ENCODE results near the gene SH2B2.
"Not testable (repeated sequence)": the region's sequence is repeated elsewhere in the genome, so short reads cannot be mapped to it uniquely, and the experiment has no call there.

Gene SH2B2

DNA sequence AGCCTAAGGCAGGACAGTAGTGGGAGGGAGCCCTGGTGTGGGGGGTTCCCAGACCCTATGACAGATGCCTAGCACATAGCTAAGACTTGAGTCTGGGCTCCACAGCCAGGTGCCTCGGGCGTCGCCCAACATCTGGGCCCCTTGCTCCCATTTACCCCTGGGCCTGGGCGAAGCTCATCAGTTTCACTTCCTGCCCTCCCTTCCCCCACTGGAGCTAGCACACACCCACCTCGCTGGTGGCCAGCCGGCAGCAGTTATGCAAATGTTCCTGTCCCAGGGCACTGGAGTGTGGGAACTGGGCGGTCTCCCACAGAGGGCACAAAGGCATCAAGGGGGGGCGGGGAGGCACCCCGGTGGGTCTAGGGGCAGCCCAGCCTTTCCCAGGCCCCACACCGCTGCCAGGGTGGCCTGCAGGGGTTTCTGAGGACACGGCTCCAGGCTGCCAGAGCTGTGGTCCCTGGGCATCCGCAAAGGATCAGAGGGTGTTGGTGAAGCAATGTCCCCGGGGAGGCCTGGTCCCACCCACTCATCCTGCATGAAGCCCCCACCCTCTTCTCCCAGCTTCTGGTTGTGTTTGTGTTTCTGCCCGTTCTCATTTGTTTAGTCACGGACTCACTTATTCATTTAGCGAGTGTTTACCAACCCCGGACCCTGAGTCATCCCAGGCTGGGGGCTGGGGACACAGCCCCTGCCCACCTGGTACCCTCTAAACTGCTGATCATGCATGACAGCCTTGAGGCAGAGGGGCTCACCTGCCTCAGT is 20.4 kb downstream of the SH2B2 start:
- DNase-seq (ENCODE audit: low spot score): peak; percentile 88

DNA sequence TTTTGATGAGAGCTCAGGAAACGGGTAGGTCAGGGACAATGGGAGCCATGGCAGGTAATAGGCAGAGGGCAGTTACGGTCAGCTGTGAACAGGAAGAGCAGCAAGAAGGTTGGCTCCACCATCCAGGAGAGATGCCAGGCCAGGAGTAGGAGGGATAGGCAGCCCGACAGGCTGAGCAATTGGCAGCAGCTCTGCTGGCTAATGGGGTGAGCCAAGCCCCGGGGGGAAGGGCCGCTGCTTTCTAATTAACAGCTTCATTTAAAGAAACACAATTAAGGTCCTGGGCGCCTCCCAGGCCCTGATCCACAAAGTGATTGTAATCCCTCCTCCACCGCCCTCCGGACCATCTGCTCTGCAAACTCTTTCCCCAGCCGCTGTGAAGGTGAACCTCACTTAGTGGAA is 23.7 kb downstream of the SH2B2 start:
- DNase-seq (ENCODE audit: low spot score): no peak

DNA sequence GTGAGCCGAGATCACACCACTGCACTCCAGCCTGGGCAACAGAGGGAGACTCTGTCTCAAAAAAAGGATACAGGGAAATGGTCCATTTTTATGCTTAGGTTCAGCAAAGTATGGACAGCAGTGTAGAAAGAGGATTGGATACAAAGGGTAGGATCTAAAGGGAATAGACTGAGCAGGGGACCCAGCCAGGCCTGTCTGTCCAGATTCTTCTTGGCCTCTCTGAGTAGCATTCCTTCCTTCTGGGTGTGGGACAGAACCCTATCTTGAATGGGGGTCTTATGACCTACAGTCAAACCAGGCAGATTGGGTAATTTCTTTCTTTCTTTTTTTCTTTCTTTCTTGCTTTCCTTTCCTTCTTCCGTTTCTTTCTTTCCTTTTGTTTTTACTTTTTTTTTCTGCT is 25.6 kb downstream of the SH2B2 start:
- DNase-seq (ENCODE audit: low spot score): no peak

DNA sequence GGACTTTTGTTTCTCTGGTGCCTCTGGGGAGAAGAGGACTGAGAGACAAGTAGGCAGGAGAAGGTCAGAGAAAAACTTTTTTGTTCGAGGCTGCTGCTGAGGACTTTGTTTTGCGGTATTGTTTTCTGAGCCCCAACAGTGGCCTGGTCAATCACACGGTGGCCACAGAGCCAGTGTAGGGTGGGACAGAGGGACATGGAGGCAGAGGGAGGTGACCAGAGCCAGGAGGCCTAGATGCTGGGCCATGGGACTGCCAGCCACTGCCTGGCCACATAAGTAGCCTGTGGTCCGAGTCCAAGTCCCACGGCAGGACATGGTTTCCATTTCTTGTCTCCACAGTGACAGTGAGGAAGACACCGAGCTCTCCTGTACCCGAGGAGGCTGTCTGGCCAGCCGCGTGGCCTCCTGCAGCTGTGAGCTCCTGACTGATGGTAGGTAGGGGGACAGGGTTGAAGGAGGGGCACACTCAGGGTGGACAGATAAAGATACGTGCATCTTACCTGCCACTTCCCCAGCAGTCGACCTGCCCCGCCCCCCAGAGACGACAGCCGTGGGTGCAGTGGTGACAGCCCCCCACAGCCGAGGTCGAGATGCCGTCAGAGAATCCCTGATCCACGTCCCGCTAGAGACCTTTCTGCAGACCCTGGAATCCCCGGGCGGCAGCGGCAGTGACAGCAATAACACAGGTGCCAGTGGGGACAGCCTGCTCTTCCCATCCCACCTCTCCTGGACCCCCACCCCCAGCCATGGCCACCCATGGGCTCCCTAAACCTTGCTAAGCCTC is 27.5 kb downstream of the SH2B2 start:
- DNase-seq (ENCODE audit: low spot score): no peak

DNA sequence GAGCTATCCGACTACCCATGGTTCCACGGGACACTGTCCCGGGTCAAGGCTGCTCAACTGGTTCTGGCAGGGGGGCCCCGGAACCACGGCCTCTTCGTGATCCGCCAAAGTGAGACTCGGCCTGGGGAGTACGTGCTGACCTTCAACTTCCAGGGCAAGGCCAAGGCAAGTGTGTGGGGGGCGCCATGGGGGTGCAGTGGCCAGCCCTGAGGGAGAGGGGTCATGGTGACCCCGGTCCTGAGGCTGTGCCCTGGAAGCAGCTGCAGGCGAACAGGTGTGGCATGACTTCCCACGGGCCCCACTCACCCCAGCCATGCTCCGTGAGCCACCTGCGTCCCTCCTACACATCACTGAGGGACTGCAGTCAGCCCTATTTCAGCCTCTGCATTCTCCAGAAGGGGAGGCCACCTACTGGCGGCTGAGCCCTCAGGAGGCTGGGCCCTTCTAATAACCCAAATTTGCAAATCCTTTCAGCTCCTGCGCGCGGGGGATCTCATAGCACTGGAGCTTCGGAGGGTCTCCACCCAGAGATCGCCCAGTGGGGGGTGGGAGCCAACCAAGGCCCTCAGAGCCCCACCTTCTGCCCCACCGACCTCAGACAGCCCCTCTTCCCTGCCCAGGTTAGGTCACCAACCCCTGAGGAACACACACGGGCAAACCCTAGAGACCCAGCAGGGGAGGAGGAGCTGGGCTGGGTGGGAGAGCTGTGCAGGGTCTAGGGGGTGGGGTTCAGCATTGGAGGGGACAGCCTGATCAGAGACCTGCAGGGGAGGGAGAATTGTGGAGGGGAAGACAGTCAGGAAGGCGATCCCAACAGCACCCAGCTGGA is 30.8 kb downstream of the SH2B2 start:
- no peak for DNase-seq (ENCODE audit: low spot score)

DNA sequence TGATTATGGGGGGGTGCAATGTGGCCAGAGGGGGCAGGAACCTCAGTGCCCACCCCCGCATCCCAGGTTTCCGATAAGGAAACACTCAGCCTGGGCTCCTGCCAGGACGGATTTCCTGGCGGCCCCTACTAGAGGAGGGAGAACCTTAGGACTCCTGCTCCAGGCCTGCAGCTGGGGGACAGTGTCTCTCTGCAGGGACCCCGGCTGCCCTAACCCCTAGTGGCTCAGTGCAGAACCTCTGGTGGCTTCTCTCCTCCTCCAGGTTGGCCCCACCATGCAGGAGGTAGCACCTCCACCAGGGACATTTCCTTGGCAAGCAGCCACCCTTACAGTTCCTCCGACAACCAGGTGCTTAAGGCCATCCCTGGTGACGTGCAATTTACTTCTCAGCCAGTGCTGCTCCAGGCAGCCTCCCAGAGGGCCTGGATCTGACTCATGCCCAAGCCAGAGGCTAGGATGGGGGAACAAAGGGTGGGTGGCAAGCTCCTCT is 31.9 kb downstream of the SH2B2 start:
- DNase-seq (ENCODE audit: low spot score): no peak

DNA sequence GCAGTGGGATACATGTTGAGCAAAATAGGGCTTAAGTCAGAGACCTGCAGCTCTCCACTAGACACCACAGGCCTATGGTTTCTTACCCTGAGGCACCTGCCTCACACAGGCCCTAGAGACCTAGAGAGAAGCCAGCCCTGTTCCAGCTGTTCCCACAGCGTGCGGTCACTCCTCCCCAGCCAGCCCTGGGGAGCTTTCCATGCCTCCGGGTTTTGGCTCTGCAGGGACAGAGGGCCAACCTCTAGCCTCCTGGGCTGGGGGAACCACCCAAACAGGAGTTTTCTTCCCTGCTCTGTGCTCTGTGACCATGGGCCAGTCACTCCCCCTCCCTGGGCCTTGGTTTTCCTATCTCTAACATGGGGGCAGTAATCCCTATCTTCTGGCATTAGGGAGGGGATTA is 33.0 kb downstream of the SH2B2 start:
- no peak for DNase-seq (ENCODE audit: low spot score)

DNA sequence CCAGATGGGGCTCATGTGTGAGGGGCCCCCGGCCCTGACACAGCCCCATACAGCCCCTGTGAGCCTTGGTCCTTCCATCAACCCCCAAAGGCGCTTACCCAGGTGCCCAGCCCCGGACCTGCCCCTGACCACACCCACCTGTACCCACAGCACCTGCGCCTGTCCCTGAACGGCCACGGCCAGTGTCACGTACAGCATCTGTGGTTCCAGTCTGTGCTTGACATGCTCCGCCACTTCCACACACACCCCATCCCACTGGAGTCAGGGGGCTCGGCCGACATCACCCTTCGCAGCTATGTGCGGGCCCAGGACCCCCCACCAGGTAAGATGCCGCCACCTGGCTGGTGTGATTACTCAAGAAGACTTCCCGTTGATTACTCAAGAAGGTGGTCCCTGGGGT is 33.5 kb downstream of the SH2B2 start:
- no peak for DNase-seq (ENCODE audit: low spot score)

DNA sequence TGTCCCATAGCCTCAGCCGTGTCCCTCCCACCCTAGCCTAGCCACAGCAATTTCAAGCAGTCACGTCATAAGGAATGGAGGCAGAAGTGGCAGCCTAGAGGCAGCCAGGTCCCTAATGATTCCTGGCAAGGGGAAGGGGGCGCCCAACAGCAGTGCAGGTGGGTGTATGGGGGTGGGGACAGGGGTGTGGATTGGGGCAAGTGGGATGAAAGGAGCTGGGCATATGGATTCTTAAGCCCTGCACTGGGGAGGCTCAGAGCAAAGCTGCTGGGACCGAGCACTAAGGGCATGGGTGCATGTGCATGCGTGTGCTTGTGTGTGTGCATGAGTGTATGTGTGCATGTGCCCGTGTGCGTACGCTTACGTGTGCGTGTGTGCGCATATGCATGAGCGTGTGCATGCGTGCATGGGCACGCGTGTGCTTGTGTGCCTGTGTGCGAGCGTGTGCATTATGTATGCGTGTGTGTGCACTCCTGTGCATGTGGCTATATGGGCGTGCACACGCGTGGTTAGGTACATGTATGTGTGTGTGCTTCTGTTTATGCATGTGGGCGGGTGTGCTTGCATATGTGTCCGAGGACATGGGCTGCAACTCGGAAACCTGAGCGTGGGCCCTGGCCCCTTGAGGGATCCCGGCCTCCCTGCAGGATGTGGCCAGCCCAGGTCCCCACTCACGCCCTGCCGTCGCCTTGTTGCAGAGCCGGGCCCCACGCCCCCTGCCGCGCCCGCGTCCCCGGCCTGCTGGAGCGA is 34.1 kb downstream of the SH2B2 start:
- no peak for DNase-seq (ENCODE audit: low spot score)

DNA sequence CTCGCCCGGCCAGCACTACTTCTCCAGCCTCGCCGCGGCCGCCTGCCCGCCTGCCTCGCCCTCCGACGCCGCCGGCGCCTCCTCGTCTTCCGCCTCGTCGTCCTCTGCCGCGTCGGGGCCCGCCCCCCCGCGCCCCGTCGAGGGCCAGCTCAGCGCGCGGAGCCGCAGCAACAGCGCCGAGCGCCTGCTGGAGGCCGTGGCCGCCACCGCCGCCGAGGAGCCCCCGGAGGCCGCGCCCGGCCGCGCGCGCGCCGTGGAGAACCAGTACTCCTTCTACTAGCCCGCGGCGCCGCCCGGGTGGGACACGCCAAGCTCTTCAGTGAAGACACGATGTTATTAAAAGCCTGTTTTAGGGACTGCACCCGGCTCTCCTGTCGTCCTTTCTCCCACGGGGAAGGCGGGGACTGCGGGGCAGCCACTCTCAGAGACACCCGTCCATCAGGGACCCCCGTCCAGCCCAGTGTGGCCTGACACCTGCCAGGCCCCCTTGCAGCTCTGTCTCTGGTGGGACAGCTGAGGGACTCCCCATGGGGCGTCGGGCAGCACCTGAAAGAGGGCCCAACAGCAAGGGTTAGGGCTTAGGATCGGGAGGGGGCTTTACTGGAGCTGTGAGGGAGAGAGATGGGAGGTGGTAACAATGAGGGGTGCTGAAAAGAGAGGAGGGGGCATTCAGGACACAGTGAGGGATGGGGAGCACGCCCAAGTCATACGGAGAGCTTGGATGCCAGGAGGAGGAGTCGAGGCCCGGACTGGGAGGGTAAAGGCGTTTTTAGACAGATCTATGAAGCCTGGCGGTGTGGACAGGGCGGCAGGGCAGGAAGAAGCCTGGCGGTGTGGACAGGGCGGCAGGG is 34.9 kb downstream of the SH2B2 start:
- peak; percentile 69 for DNase-seq (ENCODE audit: low spot score)

DNA sequence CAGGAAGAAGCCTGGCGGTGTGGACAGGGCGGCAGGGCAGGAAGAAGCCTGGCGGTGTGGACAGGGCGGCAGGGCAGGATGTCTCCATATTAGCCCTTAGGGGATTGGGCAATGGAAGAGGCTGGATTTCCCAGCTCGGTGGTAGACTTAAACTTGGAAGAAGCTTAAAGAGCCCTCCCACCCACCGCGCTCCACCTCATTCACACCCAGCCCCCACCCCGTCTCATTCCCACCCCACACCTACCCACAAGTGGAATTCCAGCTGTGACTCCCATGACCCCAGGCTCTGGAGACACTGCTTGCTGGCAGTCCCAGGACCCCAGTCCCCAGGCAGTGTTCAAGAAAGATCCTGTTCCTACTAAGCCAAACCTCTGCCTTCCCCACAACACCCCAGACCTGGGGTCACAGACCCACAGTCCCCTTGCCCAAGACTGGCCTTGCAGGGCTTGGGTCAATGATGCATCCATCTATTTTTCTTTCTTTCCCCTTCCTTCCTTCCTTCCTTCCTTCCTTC is 35.6 kb downstream of the SH2B2 start:
- no peak for DNase-seq (ENCODE audit: low spot score)

DNA sequence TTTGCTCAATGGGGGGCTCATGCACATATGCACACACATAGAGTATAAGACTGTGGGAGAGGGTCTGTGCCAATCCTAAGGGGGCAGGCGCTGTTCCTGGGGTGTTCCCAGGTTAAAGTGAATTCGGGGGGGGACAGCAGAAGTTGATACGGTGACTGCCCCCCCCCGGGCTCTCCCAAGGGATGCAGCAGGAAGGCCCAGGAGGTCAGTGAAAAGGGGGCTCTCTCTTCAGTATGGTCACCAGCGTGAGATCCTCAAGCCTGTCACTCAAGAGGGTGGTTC is 37.2 kb downstream of the SH2B2 start:
- no peak for DNase-seq (ENCODE audit: low spot score)

DNA sequence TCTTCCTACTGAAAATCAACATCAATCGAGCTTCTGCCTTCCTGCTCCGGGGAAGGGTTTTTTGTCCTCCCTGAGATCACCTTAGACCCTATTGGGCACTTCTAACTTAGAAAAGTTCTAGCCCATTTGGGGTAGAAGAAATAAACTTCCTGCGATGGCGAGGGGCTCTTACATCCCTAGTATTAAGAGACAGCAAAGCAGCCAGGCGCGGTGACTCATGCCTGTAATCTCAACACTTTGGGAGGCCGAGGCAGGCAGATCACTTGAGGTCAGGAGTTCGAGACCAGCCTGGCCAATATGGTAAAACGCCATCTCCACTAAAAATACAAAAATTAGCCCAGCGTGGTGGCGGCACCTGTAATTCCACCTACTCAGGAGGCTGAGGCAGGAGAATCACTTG is 38.4 kb downstream of the SH2B2 start:
- DNase-seq (ENCODE audit: low spot score): not testable (repeated sequence)

DNA sequence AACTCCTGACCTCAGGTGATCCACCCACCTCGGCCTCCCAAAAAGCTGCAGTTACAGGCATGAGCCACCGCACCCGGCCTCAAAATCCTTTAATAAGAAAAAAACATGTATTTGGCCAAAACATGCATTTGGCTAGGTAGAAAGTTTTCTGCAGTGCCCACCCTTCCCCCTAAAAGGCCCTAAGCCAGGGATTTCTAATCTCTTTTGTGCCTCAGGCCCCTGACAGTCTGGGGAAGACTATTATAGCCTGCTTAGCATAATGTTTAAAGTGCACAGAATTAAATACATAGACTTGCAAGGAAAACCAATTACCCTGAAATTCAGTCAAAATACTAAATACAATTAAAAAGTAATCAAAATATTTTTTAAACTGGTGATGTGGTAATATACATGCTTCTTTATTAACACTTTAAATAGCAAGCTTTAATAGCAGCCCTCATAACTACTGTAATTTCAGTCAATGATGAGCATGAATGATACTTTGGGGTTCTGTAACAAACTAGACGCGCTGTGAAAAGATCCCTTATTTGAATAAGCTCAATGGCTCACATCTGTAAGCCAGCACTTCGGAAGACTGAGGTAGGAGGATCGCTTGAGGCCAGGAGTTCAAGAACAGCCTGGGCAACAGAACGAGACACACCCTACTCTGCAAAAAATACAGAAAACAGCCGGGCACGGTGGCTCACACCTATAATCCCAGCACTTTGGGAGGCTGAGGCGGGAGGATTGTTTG is 39.7 kb downstream of the SH2B2 start:
- DNase-seq (ENCODE audit: low spot score): no peak

DNA sequence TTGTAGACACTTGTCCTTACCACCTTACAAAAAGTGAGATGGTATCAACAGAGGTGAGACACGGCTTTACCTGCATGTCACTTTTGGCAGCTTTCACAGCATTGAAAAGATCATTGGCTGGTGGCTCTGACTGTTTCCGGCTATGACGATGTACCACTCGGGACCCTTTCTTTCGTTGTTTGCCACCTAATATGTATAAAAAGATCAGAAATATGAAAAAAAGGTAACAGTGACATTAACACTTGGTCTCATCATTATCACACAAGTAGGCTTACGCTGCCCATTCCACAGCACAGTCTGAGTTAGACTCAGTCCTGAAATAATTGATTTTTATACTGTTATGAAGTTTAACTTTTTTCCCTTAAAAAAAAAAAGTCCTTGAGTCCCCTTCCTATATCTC is 40.5 kb downstream of the SH2B2 start:
- not testable (repeated sequence) for DNase-seq (ENCODE audit: low spot score)

DNA sequence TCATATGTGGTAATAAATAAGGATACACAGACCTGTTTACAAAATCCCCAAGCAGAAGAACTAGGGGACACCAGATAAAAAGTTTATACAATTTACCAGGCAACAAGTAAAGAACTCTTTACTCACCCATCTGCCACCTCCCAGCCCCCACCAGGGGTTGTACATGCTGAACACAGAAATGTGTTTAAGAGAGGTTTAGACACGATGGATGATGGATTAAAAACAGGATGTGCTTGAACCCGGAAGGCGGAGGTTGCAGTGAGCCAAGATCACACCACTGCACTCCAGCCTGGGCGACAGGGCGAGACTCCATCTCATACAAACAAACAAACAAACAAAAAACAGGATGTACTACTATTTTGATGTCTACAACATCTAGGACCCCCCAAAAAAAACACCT is 42.2 kb downstream of the SH2B2 start:
- DNase-seq (ENCODE audit: low spot score): not testable (repeated sequence)

DNA sequence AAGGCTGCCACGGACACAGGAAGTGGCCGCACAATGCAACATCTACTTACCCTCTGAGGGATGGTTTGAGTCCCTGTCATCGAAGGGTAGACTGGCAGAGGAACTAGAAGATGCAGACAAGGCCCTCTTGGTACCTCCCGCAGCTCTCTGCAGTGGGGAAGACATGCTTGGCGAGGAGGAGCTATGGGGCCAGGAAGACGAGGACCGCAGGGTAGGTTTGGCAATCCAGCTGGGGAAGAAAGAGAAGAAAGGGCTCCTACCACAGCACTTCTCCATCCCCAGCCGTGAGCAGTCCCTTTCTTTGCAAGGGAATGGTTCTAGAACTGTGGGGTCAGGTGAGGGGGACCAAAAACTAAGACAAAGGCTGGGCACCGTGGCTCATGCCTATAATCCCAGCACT is 42.7 kb downstream of the SH2B2 start:
- not testable (repeated sequence) for DNase-seq (ENCODE audit: low spot score)

DNA sequence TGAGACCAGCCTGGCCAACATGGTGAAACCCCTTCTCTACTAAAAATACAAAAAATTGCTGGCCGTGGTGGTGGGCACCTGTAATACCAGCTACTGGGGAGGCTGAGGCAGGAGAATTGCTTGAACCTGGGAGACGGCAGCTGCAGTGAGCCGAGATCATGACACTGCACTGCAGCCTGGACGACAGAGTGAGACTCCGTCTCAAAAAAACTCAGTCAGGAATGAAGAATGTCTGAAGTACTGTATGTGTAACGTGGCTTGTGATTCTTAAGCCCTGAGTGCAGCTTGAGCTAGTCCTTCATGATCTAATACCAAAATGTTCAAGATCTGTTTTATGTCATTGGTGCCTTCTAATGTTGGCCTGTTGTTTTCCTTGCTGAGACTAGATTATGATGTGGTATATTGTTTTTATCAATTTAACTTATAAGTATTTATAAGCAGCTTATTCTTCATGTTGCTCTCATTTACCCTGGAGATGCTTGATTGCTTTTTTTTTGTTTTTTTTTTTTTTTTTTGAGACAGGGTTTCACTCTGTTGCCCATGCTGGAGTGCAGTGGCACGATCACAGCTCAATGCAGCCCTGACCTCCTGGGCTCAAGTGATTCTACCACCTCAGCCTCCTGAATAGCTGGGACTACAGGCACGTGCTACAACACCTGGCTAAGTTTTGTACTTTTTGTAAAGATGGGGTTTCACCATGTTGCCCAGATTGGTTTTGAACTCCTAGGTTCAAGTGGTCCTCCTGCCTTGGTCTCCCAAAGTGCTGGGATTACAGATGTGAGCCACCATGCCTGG is 44.2 kb downstream of the SH2B2 start:
- DNase-seq (ENCODE audit: low spot score): not testable (repeated sequence)

DNA sequence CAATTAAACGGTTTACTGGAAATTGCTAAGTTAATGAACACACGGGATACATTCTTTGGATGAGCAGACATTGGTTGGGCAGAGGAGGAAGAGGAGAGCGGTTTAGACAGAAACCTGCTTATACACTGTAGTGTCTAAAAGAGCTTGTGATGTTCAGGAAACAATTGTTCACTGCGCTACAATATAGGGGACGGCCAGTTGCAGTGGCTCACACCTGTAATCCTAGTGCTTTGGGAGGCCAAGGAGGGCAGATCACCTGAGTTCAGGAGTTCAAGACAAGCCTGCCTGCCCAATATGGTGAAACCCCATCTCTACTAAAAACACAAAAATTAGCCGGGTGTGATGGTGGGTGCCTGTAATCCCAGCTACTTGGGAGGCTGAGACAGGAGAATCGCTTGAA is 48.9 kb downstream of the SH2B2 start:
- DNase-seq (ENCODE audit: low spot score): not testable (repeated sequence)
